Smooth muscle cell (in vitro differentiated cells): ENCODE results near the gene LIMK1. TPM values are rescaled to one million over a fixed set of nuclear protein-coding genes. Genes with fewer than 3 reads are reported as not detected.

Experiments
- DNase-seq: peaks from one replicate; lab custom pipeline; 2025; ENCODE audit not compliant: unreplicated experiment; lab: John Stamatoyannopoulos, UW
- H2AFZ ChIP-seq: fragments of 200-600 bp; sonication (generic); 2 replicates; pipeline ENCODE4 v1.6.0; 2016; ENCODE audit warnings: antibody characterized with exemption, low read depth, mild to moderate bottlenecking
- H3F3A ChIP-seq: fragments of 200-600 bp; sonication (generic); 2 replicates; pipeline ENCODE4 v1.6.0; 2017; ENCODE audit warnings: antibody characterized with exemption, low read depth
- H3K27ac ChIP-seq: fragments of 200-600 bp; sonication (generic); 2 replicates; pipeline ENCODE4 v1.5.1; 2016; ENCODE audit warnings: low read depth, mild to moderate bottlenecking
- H3K27me3 ChIP-seq: fragments of 200-600 bp; sonication (generic); 2 replicates; pipeline ENCODE4 v1.6.1; 2016; ENCODE audit warnings: low read depth, mild to moderate bottlenecking
- H3K36me3 ChIP-seq: fragments of 200-600 bp; sonication (generic); 2 replicates; pipeline ENCODE4 v1.5.1; 2016; ENCODE audit warnings: low read depth
- H3K4me1 ChIP-seq: fragments of 200-600 bp; sonication (generic); 2 replicates; pipeline ENCODE4 v1.5.1; 2016; ENCODE audit warnings: low read depth
- H3K4me2 ChIP-seq: fragments of 200-600 bp; sonication (generic); 2 replicates; pipeline ENCODE4 v1.6.0; 2016; ENCODE audit warnings: mild to moderate bottlenecking
- H3K4me3 ChIP-seq: fragments of 200-600 bp; sonication (generic); 2 replicates; pipeline ENCODE4 v1.5.1; 2016; ENCODE audit warnings: mild to moderate bottlenecking
- H3K79me2 ChIP-seq: fragments of 200-600 bp; sonication (generic); 2 replicates; pipeline ENCODE4 v1.6.0; 2016; ENCODE audit warnings: low read depth, mild to moderate bottlenecking
- H3K9ac ChIP-seq: fragments of 200-600 bp; sonication (generic); 2 replicates; pipeline ENCODE4 v1.6.0; 2016; ENCODE audit warnings: low read depth
- H3K9me3 ChIP-seq: fragments of 200-600 bp; sonication (generic); replicated peaks from 2 replicates; pipeline ENCODE4 v1.5.1; 2016; ENCODE audit warnings: low read depth
- H4K20me1 ChIP-seq: fragments of 200-600 bp; sonication (generic); 2 replicates; pipeline ENCODE4 v1.6.0; 2016; ENCODE audit warnings: low read depth
- WGBS: methylation state at CpG from one replicate; pipeline ENCODE4 v1.1.7; 2016; ENCODE audit warnings: low lambda C conversion rate; 5-methylcytosine and 5-hydroxymethylcytosine counted together
- polyA plus RNA-seq: library from polyadenylated mRNA; unstranded; fragments of >200 nt; fragmentation: Nextera tagmentation; extraction: Ambion mirVana; gene quantifications from 2 replicates; pipeline ENCODE4 v1.2.1, GENCODE V29; 2016
- total RNA-seq: library from RNA; depleted of rRNA; stranded (reverse); fragments of >200 nt; gene quantifications from 2 replicates; pipeline ENCODE4 v1.2.3, GENCODE V29; 2014
- TF ChIP-seq, protein P1 (sequence below): fragments of 200-600 bp; sonication (generic); IDR thresholded peaks from 2 replicates; pipeline ENCODE4 v1.5.1; 2017; ENCODE audit warnings: borderline replicate concordance, mild to moderate bottlenecking, antibody characterized with exemption; ENCODE audit not compliant: insufficient read depth, poor library complexity, severe bottlenecking

Gene LIMK1
- total and polyA plus RNA-seq, 2 experiments from 2014 or later, result 23.6 to 29.2 TPM

DNA sequence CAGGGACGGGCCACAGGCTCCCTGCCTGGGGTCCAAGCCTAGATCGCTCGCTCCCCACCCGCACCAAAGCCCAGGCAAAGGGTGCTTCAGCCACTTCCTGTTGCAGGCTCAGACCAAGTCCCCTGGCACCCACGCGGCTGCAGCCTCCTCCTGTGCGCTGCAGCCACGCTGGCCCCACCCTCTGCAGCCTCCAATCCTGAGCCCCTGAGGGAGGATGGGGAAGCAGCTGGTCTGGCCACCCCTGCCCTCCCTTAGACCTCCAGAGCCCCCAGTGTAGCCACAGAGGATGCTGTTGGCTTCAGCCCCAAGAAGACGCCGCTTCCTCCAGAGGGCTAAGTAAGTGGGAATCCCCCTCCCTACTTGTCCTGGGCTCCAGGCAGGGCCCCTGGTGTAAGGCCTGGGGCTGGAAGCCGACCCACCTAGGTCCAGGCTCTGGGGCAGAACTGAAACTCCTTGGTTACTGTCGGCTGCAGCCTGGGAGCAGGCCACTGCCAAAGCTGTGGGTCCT is 9.4 kb downstream of the LIMK1 start:
- H3K4me3 ChIP-seq, result no peak overlapping the region
- peak overlapping the region; percentile 93 for H3K27ac ChIP-seq
- peaks cover 18% of the 10 kb centered on the region for H3K79me2 ChIP-seq
- TF ChIP-seq, protein P1, sequence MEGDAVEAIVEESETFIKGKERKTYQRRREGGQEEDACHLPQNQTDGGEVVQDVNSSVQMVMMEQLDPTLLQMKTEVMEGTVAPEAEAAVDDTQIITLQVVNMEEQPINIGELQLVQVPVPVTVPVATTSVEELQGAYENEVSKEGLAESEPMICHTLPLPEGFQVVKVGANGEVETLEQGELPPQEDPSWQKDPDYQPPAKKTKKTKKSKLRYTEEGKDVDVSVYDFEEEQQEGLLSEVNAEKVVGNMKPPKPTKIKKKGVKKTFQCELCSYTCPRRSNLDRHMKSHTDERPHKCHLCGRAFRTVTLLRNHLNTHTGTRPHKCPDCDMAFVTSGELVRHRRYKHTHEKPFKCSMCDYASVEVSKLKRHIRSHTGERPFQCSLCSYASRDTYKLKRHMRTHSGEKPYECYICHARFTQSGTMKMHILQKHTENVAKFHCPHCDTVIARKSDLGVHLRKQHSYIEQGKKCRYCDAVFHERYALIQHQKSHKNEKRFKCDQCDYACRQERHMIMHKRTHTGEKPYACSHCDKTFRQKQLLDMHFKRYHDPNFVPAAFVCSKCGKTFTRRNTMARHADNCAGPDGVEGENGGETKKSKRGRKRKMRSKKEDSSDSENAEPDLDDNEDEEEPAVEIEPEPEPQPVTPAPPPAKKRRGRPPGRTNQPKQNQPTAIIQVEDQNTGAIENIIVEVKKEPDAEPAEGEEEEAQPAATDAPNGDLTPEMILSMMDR, result no peak
- no peaks in the 10 kb centered on the region for H3K27me3 ChIP-seq
- no peak for DNase-seq
- H2AFZ ChIP-seq, result no peak overlapping the region
- peak overlapping the region; percentile 91 for H3K9ac ChIP-seq
- no peaks in the 10 kb centered on the region for H3K36me3 ChIP-seq
- no peaks in the 10 kb centered on the region for H3K9me3 ChIP-seq
- peak overlapping the region; percentile 66 for H3K4me2 ChIP-seq
- peaks cover 32% of the 10 kb centered on the region for H3F3A ChIP-seq
- WGBS, result 58% methylated on average over 12 of the region's 12 CpGs
- H4K20me1 ChIP-seq, result no peaks in the 10 kb centered on the region
- peaks cover 32% of the 10 kb centered on the region for H3K4me1 ChIP-seq

DNA sequence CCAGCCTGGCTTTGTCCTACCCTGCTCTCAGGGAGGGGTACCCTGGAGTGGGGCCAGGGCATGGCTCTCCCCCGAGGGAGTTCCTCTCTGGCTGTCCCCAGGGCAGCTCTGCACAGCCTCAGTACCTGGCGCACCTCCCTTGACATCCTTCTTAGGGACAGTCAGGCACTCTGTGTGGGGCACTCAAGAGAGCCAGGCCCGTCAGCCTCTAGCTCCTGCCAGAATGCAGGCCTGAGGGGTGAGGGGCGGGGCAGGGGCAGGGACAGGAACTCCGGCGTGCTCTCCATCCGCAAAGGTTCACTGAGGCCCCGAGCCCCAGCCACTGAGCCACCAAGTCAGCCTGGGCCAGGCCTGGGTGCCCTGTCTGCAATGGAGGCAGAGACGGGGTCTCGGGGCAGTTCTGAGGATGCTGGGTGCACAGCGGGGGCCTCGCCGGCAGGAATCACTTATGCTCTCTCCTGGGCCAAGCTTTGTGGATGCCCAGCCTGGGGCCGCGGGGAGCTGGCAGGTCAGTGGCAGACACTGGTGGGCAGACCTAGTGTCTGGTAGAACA is 10.1 kb downstream of the LIMK1 start:
- H3K4me3 ChIP-seq, result no peak overlapping the region
- peak overlapping the region; percentile 93 for H3K27ac ChIP-seq
- no peaks in the 10 kb centered on the region for H3K27me3 ChIP-seq
- H3F3A ChIP-seq, result peaks cover 32% of the 10 kb centered on the region
- peak overlapping the region; percentile 66 for H3K4me2 ChIP-seq
- 46% methylated on average over 14 of the region's 15 CpGs for WGBS
- no peaks in the 10 kb centered on the region for H3K9me3 ChIP-seq
- no peak for DNase-seq
- H3K9ac ChIP-seq, result peak overlapping the region; percentile 91
- H4K20me1 ChIP-seq, result no peaks in the 10 kb centered on the region
- peaks cover 18% of the 10 kb centered on the region for H3K79me2 ChIP-seq
- H3K4me1 ChIP-seq, result peaks cover 32% of the 10 kb centered on the region
- TF ChIP-seq, protein P1, result no peak
- H3K36me3 ChIP-seq, result no peaks in the 10 kb centered on the region
- H2AFZ ChIP-seq, result no peak overlapping the region

DNA sequence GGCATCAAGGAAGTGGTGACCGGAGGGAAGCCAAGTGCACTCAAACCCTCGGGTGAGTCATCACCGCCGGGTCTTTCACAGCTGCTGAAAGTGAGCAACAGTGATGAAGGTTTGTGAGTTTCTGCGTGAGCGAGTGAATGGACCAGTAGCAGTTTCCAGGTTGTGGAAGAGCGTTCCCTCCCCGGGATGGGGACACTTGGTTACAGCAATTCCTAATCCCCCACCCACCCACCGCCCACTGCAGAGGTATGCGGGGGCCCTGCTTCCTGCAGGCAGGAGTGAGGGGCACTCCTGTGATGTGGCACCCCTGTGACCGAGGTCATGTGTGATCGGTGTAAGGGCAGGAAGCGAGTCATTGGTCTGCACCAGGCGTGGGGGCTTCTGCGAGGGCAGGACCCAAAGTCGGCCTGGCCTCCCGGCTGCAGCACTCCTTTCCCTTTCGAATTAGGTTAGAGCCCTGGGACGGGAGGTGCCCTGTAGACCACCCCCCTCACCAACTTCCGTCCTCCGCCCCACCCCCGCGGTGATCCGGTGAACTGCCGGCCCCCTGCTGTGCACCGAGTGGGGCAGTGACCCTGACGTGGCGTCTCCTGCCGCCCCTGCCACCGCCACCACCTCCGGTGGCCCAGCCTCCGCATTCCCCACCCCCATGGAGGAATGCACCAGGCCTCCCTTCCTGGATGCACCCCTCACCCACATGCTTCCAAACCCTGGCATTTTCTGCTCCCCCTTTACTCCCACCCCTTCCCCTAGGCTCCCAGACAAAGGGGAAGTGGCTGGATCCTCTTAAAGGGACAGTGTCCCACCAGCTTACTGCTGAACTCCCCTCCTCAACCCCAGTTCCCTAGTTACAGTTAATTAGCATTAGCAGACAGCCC is 10.9 kb downstream of the LIMK1 start:
- no peaks in the 10 kb centered on the region for H4K20me1 ChIP-seq
- H3K4me1 ChIP-seq, result peaks cover 32% of the 10 kb centered on the region
- no peak overlapping the region for H2AFZ ChIP-seq
- peak overlapping the region; percentile 91 for H3K9ac ChIP-seq
- no peaks in the 10 kb centered on the region for H3K9me3 ChIP-seq
- peak overlapping the region; percentile 93 for H3K27ac ChIP-seq
- H3K36me3 ChIP-seq, result no peaks in the 10 kb centered on the region
- peak; percentile 60 for DNase-seq
- TF ChIP-seq, protein P1, result no peak
- peaks cover 18% of the 10 kb centered on the region for H3K79me2 ChIP-seq
- H3K4me2 ChIP-seq, result peak overlapping the region; percentile 82
- H3F3A ChIP-seq, result peaks cover 32% of the 10 kb centered on the region
- H3K27me3 ChIP-seq, result no peaks in the 10 kb centered on the region
- 2% methylated on average over 18 of the region's 32 CpGs for WGBS
- peak overlapping the region; percentile 22 for H3K4me3 ChIP-seq
